Right atrium auricular region (tissue), 2 donors: ENCODE measurements around the gene CEP44. TPM values are rescaled to one million over a fixed set of nuclear protein-coding genes. Genes with fewer than 3 reads are reported as not detected.
"Not testable (repeated sequence)": the region's sequence is repeated elsewhere in the genome, so short reads cannot be mapped to it uniquely, and the experiment has no call there.

Experiments used
- DNase-seq: peaks from one replicate; pipeline ENCODE4 v3.0.0-alpha.2; 2019; ENCODE audit warnings: low spot score
- H3K27ac ChIP-seq, 2 donors: fragments of 200-600 bp; sonication (generic); 1 replicate in 1 of 2; 2 replicates in 1 of 2; pipeline ENCODE4 v1.5.1; 2016 to 2019
- H3K27me3 ChIP-seq, 2 donors: fragments of 200-600 bp; sonication (generic); one replicate each; pipeline versions ENCODE4 v1.5.1 to v1.6.0; 2017 to 2019
- H3K36me3 ChIP-seq: fragments of 200-600 bp; sonication (generic); one replicate; pipeline ENCODE4 v1.5.1; 2016
- H3K4me1 ChIP-seq, 2 donors: fragments of 200-600 bp; sonication (generic); one replicate each; pipeline versions ENCODE4 v1.5.1 to v1.6.0; 2017 to 2019
- H3K4me3 ChIP-seq, 2 donors: fragments of 200-600 bp; sonication (generic); 1 replicate in 1 of 2; 2 replicates in 1 of 2; pipeline ENCODE4 v1.5.1; 2017 to 2019; ENCODE audit warnings: mild to moderate bottlenecking in 1 of 2, moderate library complexity in 1 of 2
- H3K9me3 ChIP-seq, 2 donors: fragments of 200-600 bp; sonication (generic); one replicate each; pipeline ENCODE4 v1.5.1; 2019
- total RNA-seq, 2 donors: library from RNA; depleted of rRNA; stranded (reverse); fragments of >200 nt; gene quantifications; one replicate each; pipeline ENCODE4 v1.1.0, GENCODE V29; 2016
- TF ChIP-seq, protein P1 (sequence below), 2 donors: fragments of 200-600 bp; sonication (generic); IDR thresholded peaks; one replicate each; pipeline ENCODE4 v1.5.1; 2019; ENCODE audit warnings: antibody characterized with exemption in 2 of 2

The CEP44 gene
- total RNA-seq, 2 donors from 2014 or later, result 11.4 to 11.6 TPM

DNA sequence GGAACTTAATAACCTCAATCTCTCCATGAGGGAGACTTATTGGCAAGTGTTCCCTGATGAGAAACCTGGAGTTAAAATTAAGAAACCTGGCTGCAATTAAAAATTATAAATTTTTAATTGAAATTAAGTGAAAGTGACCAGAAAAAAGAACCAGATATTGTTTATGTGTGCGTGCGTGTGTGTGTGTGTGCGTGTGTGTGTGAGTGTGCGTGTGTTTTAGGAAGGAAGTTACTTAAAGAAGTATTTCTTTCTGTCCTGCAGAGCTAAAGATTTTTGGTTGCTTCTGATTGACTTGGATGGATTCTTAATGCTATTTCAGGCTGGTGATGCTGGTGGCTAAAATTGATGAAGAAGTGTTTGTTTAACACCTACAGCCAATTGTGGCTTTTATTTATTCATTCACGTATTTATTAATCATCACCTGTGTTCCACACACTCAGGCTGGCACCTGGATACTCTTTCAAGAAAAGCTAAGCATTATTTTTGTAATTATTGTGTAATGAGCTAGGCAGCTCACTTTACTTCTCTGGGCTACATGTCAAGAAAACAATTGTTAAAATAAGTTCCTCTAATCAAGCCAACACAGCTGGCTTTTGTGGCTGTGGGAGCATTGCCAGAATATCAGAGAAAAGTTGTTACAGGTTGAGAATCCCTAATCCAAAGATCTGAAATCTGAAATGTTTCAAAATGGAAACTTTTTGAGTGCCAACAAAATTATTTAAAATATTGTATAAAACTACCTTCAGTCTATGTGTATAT lies 68.5 kb downstream of the CEP44 start:
- Histone ChIP-seq H3K36me3 (peaks cover 5% of the 10 kb centered on the region), H3K9me3 (peaks cover 0 to 6% of the 10 kb centered on the region in 2 donors), H3K27me3 (no peaks in the 10 kb centered on the region), H3K4me3 (no peak overlapping the region), H3K4me1 (no peaks in the 10 kb centered on the region), H3K27ac (no peak overlapping the region)
- DNase-seq, result no peak
- TF ChIP-seq, protein P1, sequence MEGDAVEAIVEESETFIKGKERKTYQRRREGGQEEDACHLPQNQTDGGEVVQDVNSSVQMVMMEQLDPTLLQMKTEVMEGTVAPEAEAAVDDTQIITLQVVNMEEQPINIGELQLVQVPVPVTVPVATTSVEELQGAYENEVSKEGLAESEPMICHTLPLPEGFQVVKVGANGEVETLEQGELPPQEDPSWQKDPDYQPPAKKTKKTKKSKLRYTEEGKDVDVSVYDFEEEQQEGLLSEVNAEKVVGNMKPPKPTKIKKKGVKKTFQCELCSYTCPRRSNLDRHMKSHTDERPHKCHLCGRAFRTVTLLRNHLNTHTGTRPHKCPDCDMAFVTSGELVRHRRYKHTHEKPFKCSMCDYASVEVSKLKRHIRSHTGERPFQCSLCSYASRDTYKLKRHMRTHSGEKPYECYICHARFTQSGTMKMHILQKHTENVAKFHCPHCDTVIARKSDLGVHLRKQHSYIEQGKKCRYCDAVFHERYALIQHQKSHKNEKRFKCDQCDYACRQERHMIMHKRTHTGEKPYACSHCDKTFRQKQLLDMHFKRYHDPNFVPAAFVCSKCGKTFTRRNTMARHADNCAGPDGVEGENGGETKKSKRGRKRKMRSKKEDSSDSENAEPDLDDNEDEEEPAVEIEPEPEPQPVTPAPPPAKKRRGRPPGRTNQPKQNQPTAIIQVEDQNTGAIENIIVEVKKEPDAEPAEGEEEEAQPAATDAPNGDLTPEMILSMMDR (IDR thresholded peaks at IDR 0.05), result no peak

DNA sequence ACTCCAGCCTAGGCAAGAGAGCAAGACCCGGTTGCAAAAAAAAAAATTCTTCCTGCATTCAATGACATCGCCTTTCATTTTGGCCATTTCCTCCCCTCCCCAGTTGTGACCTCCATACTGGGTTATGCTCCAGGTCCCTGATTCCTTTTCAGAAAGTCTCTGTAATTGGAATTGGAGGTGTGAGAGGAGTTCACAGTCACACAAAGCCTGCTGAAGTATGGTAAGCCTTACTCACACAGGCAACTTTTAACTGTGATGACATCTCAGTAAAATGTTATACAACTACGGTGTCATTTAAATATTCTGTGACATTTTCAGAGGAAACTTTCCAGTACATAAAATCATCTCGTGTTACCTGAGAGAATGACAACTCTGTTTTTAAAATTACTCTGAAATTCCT lies 73.6 kb downstream of the CEP44 start:
- TF ChIP-seq, protein P1 (IDR thresholded peaks at IDR 0.05), result no peak
- Histone ChIP-seq H3K27ac (no peak overlapping the region), H3K9me3 (no peaks in the 10 kb centered on the region), H3K4me3 (no peak overlapping the region), H3K36me3 (no peaks in the 10 kb centered on the region), H3K4me1 (no peaks in the 10 kb centered on the region), H3K27me3 (no peaks in the 10 kb centered on the region)
- no peak for DNase-seq

DNA sequence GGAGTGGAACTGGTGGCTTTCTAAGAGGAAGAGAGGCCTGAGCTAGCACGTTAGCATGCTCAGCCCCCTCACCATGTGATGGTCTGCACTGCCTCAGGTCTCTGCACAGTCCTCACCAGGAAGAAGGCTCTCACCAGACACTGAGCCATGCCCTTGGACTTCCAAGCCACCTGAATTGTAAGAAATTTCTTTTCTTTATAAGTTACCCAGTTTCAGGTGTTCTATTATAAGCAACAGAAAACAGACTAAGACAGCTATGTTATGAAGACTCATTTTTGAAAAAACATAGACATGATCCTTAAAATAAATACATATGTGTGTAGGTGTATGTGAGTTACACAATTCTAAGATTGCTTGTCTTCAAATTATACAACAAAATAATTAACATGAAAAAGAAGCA lies 74.7 kb downstream of the CEP44 start:
- Histone ChIP-seq H3K9me3 (no peaks in the 10 kb centered on the region), H3K27ac (no peak overlapping the region), H3K36me3 (no peaks in the 10 kb centered on the region), H3K4me1 (no peaks in the 10 kb centered on the region), H3K27me3 (no peaks in the 10 kb centered on the region), H3K4me3 (no peak overlapping the region)
- TF ChIP-seq, protein P1 (IDR thresholded peaks at IDR 0.05), result no peak
- DNase-seq, result no peak

DNA sequence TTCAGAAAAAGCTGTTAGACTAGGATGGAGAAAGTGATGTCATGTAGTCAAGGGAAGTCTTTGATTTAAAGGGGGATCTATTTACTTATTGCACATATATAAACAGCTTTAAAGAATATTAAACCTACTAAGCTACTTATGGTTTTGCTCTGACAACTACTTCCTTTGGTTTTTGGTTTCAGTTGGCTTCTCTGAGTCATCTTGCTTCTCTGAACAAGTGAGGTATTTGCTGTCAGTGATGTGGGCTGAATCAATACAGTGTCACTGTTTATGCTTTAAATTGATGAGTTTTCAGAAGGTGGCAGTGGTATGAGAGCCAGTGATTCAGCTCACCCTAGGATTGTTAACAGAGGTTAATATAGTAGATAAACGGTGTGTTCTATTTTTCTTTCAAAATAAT lies 75.1 kb downstream of the CEP44 start:
- H3K27ac ChIP-seq, result no peak overlapping the region

DNA sequence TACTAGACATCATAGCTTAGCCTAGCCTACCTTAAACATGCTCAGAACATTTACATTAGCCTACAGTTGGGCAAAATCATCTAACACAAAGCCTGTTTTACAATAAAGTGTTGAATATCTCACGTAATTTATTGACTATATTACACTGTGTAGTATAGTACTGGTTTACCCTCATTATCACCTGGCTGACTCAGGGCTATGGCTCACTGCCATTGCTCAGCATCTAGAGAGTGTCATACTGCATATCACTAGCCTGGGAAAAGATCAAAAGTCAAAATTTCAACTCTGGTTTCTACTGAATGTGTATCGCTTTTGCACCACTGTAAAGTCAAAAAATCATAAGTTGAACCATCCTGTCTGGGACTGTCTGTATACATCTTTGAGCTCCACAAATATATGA lies 78.6 kb downstream of the CEP44 start:
- Histone ChIP-seq H3K36me3 (no peaks in the 10 kb centered on the region), H3K4me3 (no peak overlapping the region), H3K27me3 (no peaks in the 10 kb centered on the region), H3K9me3 (no peaks in the 10 kb centered on the region), H3K4me1 (no peaks in the 10 kb centered on the region), H3K27ac (no peak overlapping the region)
- TF ChIP-seq, protein P1 (IDR thresholded peaks at IDR 0.05), result no peak
- no peak for DNase-seq

More for the DNA sequence above, 75.1 kb downstream of the CEP44 start:
- TF ChIP-seq, protein P1 (IDR thresholded peaks at IDR 0.05), result no peak
- Histone ChIP-seq H3K9me3 (no peaks in the 10 kb centered on the region), H3K4me1 (no peaks in the 10 kb centered on the region), H3K27me3 (no peaks in the 10 kb centered on the region), H3K36me3 (no peaks in the 10 kb centered on the region), H3K4me3 (no peak overlapping the region)
- no peak for DNase-seq

DNA sequence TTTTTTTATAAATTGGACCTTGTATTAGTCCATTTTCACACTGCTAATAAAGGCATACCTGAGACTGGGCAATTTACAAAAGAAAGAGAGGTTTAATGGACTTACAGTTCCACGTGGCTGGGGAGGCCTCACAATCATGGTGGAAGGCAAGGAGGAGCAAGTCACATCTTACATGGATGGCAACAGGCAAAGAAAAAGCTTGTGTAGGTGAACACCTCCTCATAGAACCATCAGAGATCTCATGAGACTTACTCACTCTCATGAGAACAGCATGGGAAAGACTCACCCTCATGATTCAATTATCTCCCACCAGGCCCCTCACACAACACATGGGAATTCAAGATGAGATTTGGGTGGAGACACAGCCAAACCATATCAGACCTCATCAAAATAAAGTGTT lies 80.1 kb downstream of the CEP44 start:
- not testable (repeated sequence) for H3K9me3 ChIP-seq, H3K27me3 ChIP-seq

More for the DNA sequence above, 80.1 kb downstream of the CEP44 start:
- H3K36me3 ChIP-seq, DNase-seq, H3K4me1 ChIP-seq, H3K4me3 ChIP-seq, H3K27ac ChIP-seq: not testable (repeated sequence)
